GM18508 (cell line): Measurements from ENCODE around the gene ACTBL2.
"Not testable (repeated sequence)": the region's sequence is repeated elsewhere in the genome, so short reads cannot be mapped to it uniquely, and the experiment has no call there.

ENCODE experiments used
- ATAC-seq: cut with Tn5 transposase; IDR thresholded peaks from one replicate; pipeline ENCODE4 v1.9.1; 2021; ENCODE audit warnings: moderate number of reproducible peaks; ENCODE audit not compliant: insufficient read depth, unreplicated experiment

The ACTBL2 gene

GRCh38 chr5:57495285-57496086, 12.9 kb upstream of the ACTBL2 start:
- no peak for ATAC-seq

DNA sequence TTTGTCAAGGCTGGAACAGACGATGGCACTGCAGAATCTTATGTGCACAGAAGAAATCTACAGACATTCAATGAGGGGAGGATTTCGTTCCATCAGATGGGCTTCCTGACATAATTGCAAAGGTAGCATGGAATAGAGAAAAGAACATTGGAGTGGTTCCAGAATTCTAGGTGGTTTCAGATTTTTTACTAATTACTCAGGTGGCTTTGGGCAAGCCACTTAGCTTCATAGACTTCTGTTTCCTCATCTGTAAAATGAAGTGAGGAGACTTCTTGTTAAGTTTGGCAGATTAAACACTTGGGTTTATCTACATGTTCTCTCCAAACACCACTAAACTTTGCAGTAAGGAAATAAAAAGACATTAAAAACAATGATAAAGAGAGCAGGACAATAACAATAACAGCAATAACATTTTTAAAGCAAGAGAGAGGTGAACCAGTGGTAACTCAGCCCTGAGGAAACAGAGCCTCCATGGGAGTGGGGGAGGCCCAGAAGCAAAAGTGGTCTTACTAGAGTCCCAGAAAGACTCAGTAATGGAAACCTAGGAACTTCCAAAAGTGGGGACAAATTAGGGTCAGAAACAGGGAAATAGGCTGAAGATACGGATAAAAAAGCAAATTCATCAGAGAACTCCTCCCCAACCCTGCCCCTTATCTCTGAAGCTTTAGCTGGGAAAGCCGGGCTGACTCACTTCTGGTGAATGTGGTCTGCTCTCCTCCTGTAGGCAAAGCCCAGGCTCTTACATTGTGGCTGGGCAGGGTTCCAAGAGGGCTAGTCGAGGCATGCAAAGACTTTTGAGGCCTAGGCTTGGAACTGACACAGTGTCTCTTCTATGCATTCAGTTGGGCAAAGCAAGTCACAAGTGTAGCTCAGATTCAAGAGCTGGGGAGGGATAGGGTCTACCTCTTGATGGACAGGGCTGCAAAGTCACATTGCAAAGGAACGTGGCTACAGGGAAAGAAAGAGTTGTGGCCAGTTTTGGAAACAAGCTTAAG, 11.8 kb upstream of the ACTBL2 start:
- no peak for ATAC-seq

DNA sequence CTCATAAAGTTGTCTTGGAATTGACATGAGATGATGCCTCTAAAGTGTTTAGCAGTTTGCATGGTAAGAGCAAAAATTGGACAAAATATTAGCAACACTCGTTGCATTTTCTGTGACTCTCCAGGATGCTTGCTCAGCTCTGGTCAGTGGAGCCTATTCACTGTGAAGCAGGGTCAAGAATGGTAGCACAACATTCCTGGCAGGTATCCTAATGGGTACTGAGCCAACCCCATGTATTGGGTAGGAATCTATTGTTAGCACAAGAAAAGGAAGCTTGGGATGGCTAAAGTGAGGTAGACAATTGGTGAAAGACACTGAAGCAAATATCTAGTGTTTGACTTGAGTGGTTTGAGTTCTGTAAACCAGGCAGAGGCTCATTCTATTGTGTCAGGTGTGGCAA, 10.4 kb upstream of the ACTBL2 start:
- ATAC-seq, result no peak

DNA sequence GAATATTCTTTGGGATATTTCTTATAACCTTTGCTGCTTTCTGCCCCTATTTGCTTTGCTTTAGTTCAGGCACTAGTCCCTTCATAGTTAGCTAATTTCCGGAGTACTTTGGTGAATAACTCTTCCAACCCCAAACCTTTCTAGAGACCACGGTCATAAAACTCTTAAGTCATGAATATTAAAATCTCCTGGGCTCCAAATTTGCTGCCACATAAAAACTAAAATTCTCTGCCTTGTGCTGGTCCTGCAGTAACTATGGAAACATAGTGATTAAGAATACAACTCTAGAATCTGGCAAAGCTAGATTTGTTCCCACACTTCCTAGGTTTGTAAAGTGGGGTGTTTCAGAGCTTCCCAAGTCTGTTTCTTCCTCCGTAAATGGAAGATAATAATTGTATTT, 10.0 kb upstream of the ACTBL2 start:
- no peak for ATAC-seq

GRCh38 chr5:57491369-57491965, 8.9 kb upstream of the ACTBL2 start:
- ATAC-seq, result no peak

DNA sequence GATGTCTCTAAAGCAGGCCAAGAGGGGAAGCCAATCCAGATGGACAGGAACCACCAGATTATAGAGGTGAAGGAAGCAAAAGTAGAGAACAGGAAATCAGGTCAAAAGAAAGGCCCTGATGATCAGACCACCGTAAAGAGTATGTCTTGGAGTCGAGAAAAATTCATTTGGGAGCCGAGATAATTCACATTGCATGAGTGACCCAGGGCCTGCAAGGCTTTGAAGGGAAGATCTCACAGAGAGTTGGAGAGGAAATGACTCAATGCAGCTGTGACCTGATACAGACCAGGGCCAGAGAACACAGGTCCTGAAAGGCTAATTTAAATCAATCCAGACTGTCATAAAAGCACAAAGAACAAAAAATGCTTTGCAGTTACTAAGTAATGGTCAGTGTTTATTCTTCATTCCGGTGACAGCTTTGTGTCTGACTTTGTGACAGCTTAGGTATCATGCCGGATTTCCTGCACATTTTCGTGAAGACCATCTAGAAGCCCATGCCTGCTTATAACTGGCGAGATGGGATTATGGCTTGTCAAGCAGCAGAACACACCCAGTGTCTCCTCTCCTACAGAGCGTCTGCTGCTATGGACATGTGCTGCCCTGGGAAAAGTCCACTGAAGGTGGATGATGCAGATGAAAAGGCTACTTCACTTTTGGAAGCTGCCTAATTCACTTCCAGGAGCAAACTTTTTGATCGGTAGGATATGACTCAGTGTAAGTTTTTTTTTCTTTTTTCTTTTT, 5.8 kb upstream of the ACTBL2 start:
- ATAC-seq, result no peak

DNA sequence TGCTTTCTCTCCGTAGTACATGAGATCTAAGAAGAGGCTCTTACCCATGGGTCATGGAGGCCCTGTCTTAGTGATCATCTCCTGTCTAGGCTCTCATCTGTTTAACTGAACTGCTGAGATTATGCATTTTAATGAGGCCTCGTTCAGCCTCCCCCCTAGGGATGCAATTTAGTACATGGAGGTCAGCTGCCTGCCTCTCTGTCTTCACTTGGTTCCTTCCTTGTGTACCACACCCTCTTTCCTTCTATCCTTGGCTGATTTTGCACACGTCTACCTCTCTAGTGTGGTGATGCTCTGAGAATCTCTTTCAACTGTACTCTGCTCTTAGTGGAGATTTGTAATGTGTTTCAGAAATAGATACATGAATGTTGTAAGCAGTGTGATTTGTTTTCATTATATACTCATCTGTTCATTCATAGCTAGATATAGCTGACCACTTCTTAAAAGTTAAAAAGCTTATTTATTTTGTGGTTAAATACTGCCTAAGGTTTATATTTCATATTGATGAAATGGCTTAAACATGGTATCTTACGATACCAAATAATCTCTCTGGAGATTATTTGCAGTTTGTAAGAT, 3.5 kb upstream of the ACTBL2 start:
- ATAC-seq, result no peak

GRCh38 chr5:57478826-57479225, 3.8 kb downstream of the ACTBL2 start:
- ATAC-seq, result no peak

- ATAC-seq, result no peak
These were observed 6.0 kb downstream of the ACTBL2 start for GRCh38 chr5:57476601-57477056.

- no peak for ATAC-seq
These were observed 12.3 kb downstream of the ACTBL2 start for GRCh38 chr5:57470339-57470738.

- no peak for ATAC-seq
These were observed 14.0 kb downstream of the ACTBL2 start for GRCh38 chr5:57468481-57469163.

DNA sequence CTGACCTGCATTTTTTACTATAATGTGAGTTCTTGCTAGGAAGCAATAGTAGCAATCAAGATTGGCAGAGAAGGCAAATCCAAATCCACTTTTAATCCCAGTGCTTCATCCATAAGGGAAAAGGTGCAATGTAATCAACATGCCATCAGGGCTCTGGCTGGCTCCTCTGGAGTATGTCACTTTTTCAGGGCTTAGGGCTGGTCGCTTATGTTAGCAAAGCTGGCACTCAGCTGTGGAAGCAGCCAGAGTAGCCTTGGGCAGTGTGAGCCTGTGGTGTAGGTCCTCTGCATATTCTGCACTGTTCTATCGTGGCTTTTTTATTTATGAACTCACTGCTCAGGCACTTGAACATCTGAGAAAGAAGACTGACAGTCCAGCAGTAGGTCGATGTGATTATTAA, 16.1 kb downstream of the ACTBL2 start:
- ATAC-seq, result no peak

DNA sequence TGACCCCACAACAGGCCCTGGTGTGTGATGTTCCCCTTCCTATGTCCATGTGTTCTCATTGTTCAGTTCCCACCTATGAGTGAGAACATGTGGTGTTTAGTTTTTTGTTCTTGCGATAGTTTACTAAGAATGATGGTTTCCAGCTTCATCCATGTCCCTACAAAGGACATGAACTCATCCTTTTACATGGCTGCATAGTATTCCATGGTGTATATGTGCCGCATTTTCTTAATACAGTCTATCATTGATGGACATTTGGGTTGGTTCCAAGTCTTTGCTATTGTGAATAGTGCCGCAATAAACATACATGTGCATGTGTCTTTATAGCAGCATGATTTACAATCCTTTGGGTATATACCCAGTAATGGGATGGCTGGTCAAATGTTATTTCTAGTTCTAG, 22.6 kb downstream of the ACTBL2 start:
- ATAC-seq, result not testable (repeated sequence)

GRCh38 chr5:57458443-57458842, 24.2 kb downstream of the ACTBL2 start:
- no peak for ATAC-seq

DNA sequence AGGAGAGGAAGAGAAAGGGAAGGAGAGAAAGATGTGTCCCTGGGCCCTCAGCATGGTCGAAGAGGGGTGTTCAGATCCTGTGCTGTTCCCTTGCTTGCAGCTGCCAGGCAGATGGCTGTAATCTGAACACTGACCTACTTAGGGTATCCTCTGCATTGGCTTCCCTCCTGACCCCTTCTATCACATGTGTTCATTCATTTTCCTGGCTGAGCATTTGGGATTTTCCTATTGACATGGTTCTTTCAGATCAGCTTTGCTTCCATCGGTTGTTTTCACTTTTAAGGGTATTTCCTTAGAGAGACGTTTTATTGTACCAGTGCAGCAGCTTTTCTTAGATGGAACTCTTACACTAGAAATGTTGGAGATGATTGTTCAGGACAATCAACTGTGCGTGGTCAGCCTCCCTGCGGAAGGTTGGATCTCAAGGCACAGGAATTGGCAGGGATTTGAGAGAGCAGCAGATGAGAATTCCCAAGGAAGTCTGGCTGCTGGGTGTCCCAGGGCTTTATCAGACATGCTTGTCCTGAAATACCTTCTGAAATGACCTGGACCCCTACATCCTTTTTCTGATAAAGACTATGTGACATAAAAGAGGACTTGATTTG, 26.0 kb downstream of the ACTBL2 start:
- no peak for ATAC-seq

GRCh38 chr5:57455511-57456455, 26.8 kb downstream of the ACTBL2 start:
- no peak for ATAC-seq

GRCh38 chr5:57454896-57455295, 27.7 kb downstream of the ACTBL2 start:
- no peak for ATAC-seq

DNA sequence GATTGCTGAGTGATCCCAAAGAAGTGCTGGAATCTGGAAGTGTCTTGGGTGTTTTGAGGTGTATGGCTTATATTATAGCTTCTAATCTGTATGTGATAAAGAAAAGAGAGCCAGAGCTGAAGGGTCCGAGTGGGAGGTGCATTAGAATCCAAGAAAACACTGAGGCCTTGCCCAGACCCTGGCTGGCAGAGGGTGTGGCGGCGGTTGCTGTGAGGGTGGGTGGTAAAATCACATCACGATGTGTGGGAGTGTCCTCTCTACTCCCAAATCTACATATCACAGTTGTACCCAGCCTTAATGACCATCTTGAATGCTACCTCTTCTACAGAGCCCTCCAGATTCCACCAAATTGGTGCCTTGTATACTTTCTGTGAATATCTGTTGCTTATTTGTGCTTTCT, 28.9 kb downstream of the ACTBL2 start:
- no peak for ATAC-seq
